HepG2 (cell line): ENCODE results near the gene C2. TPM values are rescaled to one million over a fixed set of nuclear protein-coding genes. Genes with fewer than 3 reads are reported as not detected.
A peak's percentile ranks its signal among the peaks of the same experiment; 100 is the strongest.

Experiments used
- ARNTL ChIP-seq: sonication (generic); formaldehyde crosslinking; IDR thresholded peaks from 2 replicates; pipeline ENCODE4 v1.4.0; 2020; ENCODE audit warnings: mild to moderate bottlenecking, missing genetic modification reagents
- CBFB ChIP-seq: sonication (generic); formaldehyde crosslinking; IDR thresholded peaks from 2 replicates; pipeline ENCODE4 v1.4.0; 2020; ENCODE audit warnings: missing genetic modification reagents
- CBX5 ChIP-seq: sonication (generic); formaldehyde crosslinking; IDR thresholded peaks from 2 replicates; pipeline ENCODE4 v1.4.0; 2020; ENCODE audit warnings: missing genetic modification reagents, borderline replicate concordance
- DMTF1 ChIP-seq: sonication (generic); formaldehyde crosslinking; IDR thresholded peaks from 2 replicates; pipeline ENCODE4 v1.4.0; 2020; ENCODE audit warnings: mild to moderate bottlenecking, missing genetic modification reagents
- DPF2 ChIP-seq: sonication (generic); formaldehyde crosslinking; IDR thresholded peaks from 2 replicates; pipeline ENCODE4 v1.4.0; 2020; ENCODE audit warnings: mild to moderate bottlenecking, low read depth, missing genetic modification reagents, borderline replicate concordance
- EHMT2 ChIP-seq: fragments of 200-600 bp; sonication (generic); IDR thresholded peaks from 2 replicates; pipeline ENCODE4 v1.7.0; 2017; ENCODE audit warnings: antibody characterized with exemption, low read depth, low read length, borderline replicate concordance
- FOXM1 ChIP-seq: sonication (generic); formaldehyde crosslinking; IDR thresholded peaks from 2 replicates; pipeline ENCODE4 v1.5.0; 2020; ENCODE audit warnings: missing genetic modification reagents
- GTF3A ChIP-seq: sonication (generic); formaldehyde crosslinking; conservative IDR thresholded peaks from 2 replicates; pipeline ENCODE4 v1.4.0; 2020; ENCODE audit warnings: mild to moderate bottlenecking, missing genetic modification reagents
- HMG20B ChIP-seq: conservative IDR thresholded peaks from 2 replicates; pipeline ENCODE4 v1.6.1; 2016; ENCODE audit warnings: missing genetic modification reagents, missing compliant biosample characterization
- IKZF1 ChIP-seq: fragments of 450-650 bp; IDR thresholded peaks from 2 replicates; pipeline ENCODE4 v1.7.1; 2016
- IRF1 ChIP-seq: sonication (generic); formaldehyde crosslinking; IDR thresholded peaks from 2 replicates; pipeline ENCODE4 v1.4.0; 2020; ENCODE audit warnings: low read depth, mild to moderate bottlenecking, missing genetic modification reagents
- KDM2A ChIP-seq: sonication (generic); formaldehyde crosslinking; IDR thresholded peaks from 2 replicates; pipeline ENCODE4 v1.4.0; 2020; ENCODE audit warnings: low read depth, missing genetic modification reagents, borderline replicate concordance
- KDM3A ChIP-seq: IDR thresholded peaks from 2 replicates; pipeline ENCODE4 v1.6.1; 2018; ENCODE audit warnings: low read depth, missing compliant biosample characterization
- MLLT10 ChIP-seq: sonication (generic); formaldehyde crosslinking; IDR thresholded peaks from 2 replicates; pipeline ENCODE4 v1.4.0; 2020; ENCODE audit warnings: missing genetic modification reagents
- RFXAP ChIP-seq: sonication (generic); formaldehyde crosslinking; IDR thresholded peaks from 2 replicates; pipeline ENCODE4 v1.4.0; 2020; ENCODE audit warnings: missing genetic modification reagents, borderline replicate concordance
- RXRA ChIP-seq: sonication (generic); formaldehyde crosslinking; IDR thresholded peaks from 2 replicates; pipeline ENCODE4 v1.5.1; 2020; ENCODE audit warnings: missing genetic modification reagents
- SIN3A ChIP-seq: IDR thresholded peaks from 2 replicates; pipeline ENCODE4 v1.6.1; 2011; ENCODE audit warnings: low read depth, mild to moderate bottlenecking, control low read depth, low read length, borderline replicate concordance
- STAG1 ChIP-seq: sonication (generic); formaldehyde crosslinking; IDR thresholded peaks from 2 replicates; pipeline ENCODE4 v1.4.0; 2020; ENCODE audit warnings: missing genetic modification reagents
- TMF1 ChIP-seq: sonication (generic); formaldehyde crosslinking; IDR thresholded peaks from 2 replicates; pipeline ENCODE4 v1.8.1; 2022; ENCODE audit warnings: low read depth, missing genetic modification reagents
- WIZ ChIP-seq: sonication (generic); formaldehyde crosslinking; IDR thresholded peaks from 2 replicates; pipeline ENCODE4 v1.5.1; 2020; ENCODE audit warnings: mild to moderate bottlenecking, missing genetic modification reagents
- ZFP62 ChIP-seq: sonication (generic); formaldehyde crosslinking; IDR thresholded peaks from 2 replicates; pipeline ENCODE4 v1.4.0; 2020; ENCODE audit warnings: missing genetic modification reagents
- ZNF34 ChIP-seq: sonication (generic); formaldehyde crosslinking; IDR thresholded peaks from 2 replicates; pipeline ENCODE4 v1.4.0; 2020; ENCODE audit warnings: mild to moderate bottlenecking, missing genetic modification reagents, borderline replicate concordance
- ZNF550 ChIP-seq: sonication (generic); formaldehyde crosslinking; IDR thresholded peaks from 2 replicates; pipeline ENCODE4 v1.4.0; 2020; ENCODE audit warnings: mild to moderate bottlenecking, missing genetic modification reagents, borderline replicate concordance
- ZNF556 ChIP-seq: sonication (generic); formaldehyde crosslinking; IDR thresholded peaks from 2 replicates; pipeline ENCODE4 v1.4.0; 2020; ENCODE audit warnings: mild to moderate bottlenecking, missing genetic modification reagents, borderline replicate concordance
- ZNF562 ChIP-seq: sonication (generic); formaldehyde crosslinking; IDR thresholded peaks from 2 replicates; pipeline ENCODE4 v1.8.0; 2022; ENCODE audit warnings: missing genetic modification reagents, borderline replicate concordance
- ZSCAN22 ChIP-seq: sonication (generic); formaldehyde crosslinking; IDR thresholded peaks from 2 replicates; pipeline ENCODE4 v1.4.0; 2020; ENCODE audit warnings: mild to moderate bottlenecking, missing genetic modification reagents
- polyA plus RNA-seq, 8 experiments: library from polyadenylated mRNA; depleted of rRNA in 3 of 8; stranded (reverse) in 7 of 8; unstranded in 1 of 8; fragments of >200 nt; fragmentation: Illumina TruSeq in 4 of 8; extraction: Trizol in 4 of 8; gene quantifications; 2 replicates each; pipeline versions ENCODE4 v1.2.1 to v1.2.3, GENCODE V29; 2011 to 2016; ENCODE audit warnings: low read depth in 4 of 8, missing spikeins in 1 of 8, mixed read lengths in 1 of 8; ENCODE audit not compliant: insufficient read depth in 1 of 8
- total RNA-seq, 5 experiments: library from RNA; depleted of rRNA; stranded (reverse); fragments of >200 nt; fragmentation: Illumina TruSeq; extraction: Trizol; gene quantifications; 2 replicates each; pipeline ENCODE4 v1.2.3, GENCODE V29; 2016; ENCODE audit warnings: low read depth in 1 of 5
- TF ChIP-seq, protein P1 (sequence below): IDR thresholded peaks from 2 replicates; pipeline ENCODE4 v1.6.1; 2018; ENCODE audit warnings: missing genetic modification reagents, mild to moderate bottlenecking, missing compliant biosample characterization
- TF ChIP-seq, protein P2 (sequence below): sonication (generic); formaldehyde crosslinking; IDR thresholded peaks from 2 replicates; pipeline ENCODE4 v1.4.0; 2020; ENCODE audit warnings: missing genetic modification reagents

The C2 gene
- total and polyA plus RNA-seq, 2 of the 13 experiments (the other 11 are each of a cell fraction or from before 2014, with no cell fraction given): 165 to 307 TPM

- TF ChIP-seq, protein P1, sequence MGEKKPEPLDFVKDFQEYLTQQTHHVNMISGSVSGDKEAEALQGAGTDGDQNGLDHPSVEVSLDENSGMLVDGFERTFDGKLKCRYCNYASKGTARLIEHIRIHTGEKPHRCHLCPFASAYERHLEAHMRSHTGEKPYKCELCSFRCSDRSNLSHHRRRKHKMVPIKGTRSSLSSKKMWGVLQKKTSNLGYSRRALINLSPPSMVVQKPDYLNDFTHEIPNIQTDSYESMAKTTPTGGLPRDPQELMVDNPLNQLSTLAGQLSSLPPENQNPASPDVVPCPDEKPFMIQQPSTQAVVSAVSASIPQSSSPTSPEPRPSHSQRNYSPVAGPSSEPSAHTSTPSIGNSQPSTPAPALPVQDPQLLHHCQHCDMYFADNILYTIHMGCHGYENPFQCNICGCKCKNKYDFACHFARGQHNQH: no peak
- TF ChIP-seq CBFB (CRISPR knock-in tag): 0 out of 2 replicates have a peak, but pooled peaks have one; percentile 7
- no peak for TF ChIP-seq ZNF34 (CRISPR knock-in tag)
- no peak for TF ChIP-seq ZSCAN22 (CRISPR knock-in tag)
- TF ChIP-seq CBX5 (CRISPR knock-in tag): no peak
- TF ChIP-seq, protein P2, sequence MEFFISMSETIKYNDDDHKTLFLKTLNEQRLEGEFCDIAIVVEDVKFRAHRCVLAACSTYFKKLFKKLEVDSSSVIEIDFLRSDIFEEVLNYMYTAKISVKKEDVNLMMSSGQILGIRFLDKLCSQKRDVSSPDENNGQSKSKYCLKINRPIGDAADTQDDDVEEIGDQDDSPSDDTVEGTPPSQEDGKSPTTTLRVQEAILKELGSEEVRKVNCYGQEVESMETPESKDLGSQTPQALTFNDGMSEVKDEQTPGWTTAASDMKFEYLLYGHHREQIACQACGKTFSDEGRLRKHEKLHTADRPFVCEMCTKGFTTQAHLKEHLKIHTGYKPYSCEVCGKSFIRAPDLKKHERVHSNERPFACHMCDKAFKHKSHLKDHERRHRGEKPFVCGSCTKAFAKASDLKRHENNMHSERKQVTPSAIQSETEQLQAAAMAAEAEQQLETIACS (CRISPR knock-in tag): no peak
- no peak for TF ChIP-seq RXRA (CRISPR knock-in tag)
- TF ChIP-seq HMG20B (CRISPR knock-in tag): no peak
- peak; percentile 65; the same call in 1 of the 2 replicates for TF ChIP-seq GTF3A (CRISPR knock-in tag)
- TF ChIP-seq KDM2A (CRISPR knock-in tag): no peak
- TF ChIP-seq IKZF1: no peak
- no peak for TF ChIP-seq DMTF1 (CRISPR knock-in tag)
- TF ChIP-seq MLLT10 (CRISPR knock-in tag): no peak
- TF ChIP-seq ZNF556 (CRISPR knock-in tag): no peak
- TF ChIP-seq ARNTL (CRISPR knock-in tag): no peak
- TF ChIP-seq KDM3A: no peak
- TF ChIP-seq EHMT2: no peak
- TF ChIP-seq SIN3A: no peak
- TF ChIP-seq ZFP62 (CRISPR knock-in tag): no peak
- TF ChIP-seq STAG1: no peak
- TF ChIP-seq ZNF550 (CRISPR knock-in tag): no peak
- TF ChIP-seq RFXAP (CRISPR knock-in tag): no peak
- no peak for TF ChIP-seq TMF1 (CRISPR knock-in tag)
- no peak for TF ChIP-seq IRF1 (CRISPR knock-in tag)
- TF ChIP-seq ZNF562 (CRISPR knock-in tag): no peak
- no peak for TF ChIP-seq WIZ (CRISPR knock-in tag)
- 0 out of 2 replicates have a peak, but pooled peaks have one; percentile 2 for TF ChIP-seq DPF2 (CRISPR knock-in tag)
- no peak for TF ChIP-seq FOXM1
Measured at GRCh38 chr6:31946370-31946885, 18.9 kb downstream of the C2 start (continued).
